ENCODE results near the gene SMYD2.

Gene SMYD2

GRCh38 chr1:214314178-214314843, 33.4 kb downstream of the SMYD2 start:
- DNase-seq (ENCODE audit: low read depth), result no peak
- no peak for TF ChIP-seq CTCF (IDR thresholded peaks at IDR 0.05; ENCODE audit: insufficient read depth, low read depth, low read length, missing control alignments)
- H3K4me3 ChIP-seq (ENCODE audit: low read length), result no peak overlapping the region

- no peak overlapping the region for H3K4me3 ChIP-seq (ENCODE audit: low read length)
- TF ChIP-seq CTCF (IDR thresholded peaks at IDR 0.05; ENCODE audit: insufficient read depth, low read depth, low read length, missing control alignments), result no peak
- DNase-seq (ENCODE audit: low read depth), result peak; percentile 39
These were observed 35.6 kb downstream of the SMYD2 start for GRCh38 chr1:214316593-214316992.

DNA sequence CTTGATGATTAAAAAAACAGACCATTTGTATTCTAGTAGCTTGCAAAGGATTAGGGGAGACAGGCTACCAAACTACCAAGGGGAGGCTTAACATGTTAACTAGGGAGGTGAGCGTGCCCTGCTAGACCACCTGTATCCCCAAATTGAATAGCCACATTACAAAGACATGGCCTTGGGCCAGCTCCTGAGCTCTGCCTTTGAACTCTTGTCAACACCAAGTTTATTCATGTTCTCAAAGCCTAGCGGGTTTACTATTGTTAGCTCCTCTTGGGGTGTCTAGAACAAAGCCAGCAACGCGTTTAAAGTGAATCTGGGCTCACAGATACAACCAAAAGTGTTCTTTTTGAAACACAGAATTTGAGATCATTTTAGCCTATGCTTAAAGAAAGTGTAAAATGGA, 36.3 kb downstream of the SMYD2 start:
- H3K4me3 ChIP-seq (ENCODE audit: low read length), result no peak overlapping the region
- DNase-seq (ENCODE audit: low read depth), result no peak
- no peak for TF ChIP-seq CTCF (IDR thresholded peaks at IDR 0.05; ENCODE audit: insufficient read depth, low read depth, low read length, missing control alignments)

- DNase-seq (ENCODE audit: low read depth), result no peak
- no peak overlapping the region for H3K4me3 ChIP-seq (ENCODE audit: low read length)
- peak; percentile 12 for TF ChIP-seq CTCF (IDR thresholded peaks at IDR 0.05; ENCODE audit: insufficient read depth, low read depth, low read length, missing control alignments)
These were observed 36.8 kb downstream of the SMYD2 start for GRCh38 chr1:214317734-214318133.

DNA sequence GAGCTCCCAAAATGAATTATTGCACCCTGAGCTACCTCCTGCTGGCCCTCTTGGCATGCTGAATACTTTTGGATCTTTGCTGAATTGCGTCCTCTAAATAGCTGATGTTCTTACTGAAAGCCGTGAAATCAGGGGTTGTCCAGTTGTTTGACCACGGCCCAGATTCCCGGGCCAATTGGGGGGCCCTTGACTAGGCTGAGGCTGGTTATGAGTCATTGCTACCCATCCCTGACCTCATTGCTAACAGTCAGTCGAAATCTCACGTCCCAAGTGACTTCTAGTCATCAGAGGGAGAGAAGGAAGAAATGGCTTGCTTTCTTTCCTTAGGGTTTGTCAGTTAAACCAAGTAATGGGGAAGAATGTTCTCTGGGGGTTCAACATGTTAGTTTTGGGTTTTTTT, 37.4 kb downstream of the SMYD2 start:
- no peak for DNase-seq (ENCODE audit: low read depth)
- TF ChIP-seq CTCF (IDR thresholded peaks at IDR 0.05; ENCODE audit: insufficient read depth, low read depth, low read length, missing control alignments), result no peak
- H3K4me3 ChIP-seq (ENCODE audit: low read length), result no peak overlapping the region

- DNase-seq (ENCODE audit: low read depth), result no peak
These were observed 38.2 kb downstream of the SMYD2 start for GRCh38 chr1:214318956-214319736.

More at GRCh38 chr1:214318956-214319736, 38.2 kb downstream of the SMYD2 start:
- H3K4me3 ChIP-seq (ENCODE audit: low read length), result no peak overlapping the region
- no peak for TF ChIP-seq CTCF (IDR thresholded peaks at IDR 0.05; ENCODE audit: insufficient read depth, low read depth, low read length, missing control alignments)
